Measurements from ENCODE around the gene NPBWR2.
A peak's percentile ranks its signal among the peaks of the same experiment; 100 is the strongest.

NPBWR2 gene

DNA sequence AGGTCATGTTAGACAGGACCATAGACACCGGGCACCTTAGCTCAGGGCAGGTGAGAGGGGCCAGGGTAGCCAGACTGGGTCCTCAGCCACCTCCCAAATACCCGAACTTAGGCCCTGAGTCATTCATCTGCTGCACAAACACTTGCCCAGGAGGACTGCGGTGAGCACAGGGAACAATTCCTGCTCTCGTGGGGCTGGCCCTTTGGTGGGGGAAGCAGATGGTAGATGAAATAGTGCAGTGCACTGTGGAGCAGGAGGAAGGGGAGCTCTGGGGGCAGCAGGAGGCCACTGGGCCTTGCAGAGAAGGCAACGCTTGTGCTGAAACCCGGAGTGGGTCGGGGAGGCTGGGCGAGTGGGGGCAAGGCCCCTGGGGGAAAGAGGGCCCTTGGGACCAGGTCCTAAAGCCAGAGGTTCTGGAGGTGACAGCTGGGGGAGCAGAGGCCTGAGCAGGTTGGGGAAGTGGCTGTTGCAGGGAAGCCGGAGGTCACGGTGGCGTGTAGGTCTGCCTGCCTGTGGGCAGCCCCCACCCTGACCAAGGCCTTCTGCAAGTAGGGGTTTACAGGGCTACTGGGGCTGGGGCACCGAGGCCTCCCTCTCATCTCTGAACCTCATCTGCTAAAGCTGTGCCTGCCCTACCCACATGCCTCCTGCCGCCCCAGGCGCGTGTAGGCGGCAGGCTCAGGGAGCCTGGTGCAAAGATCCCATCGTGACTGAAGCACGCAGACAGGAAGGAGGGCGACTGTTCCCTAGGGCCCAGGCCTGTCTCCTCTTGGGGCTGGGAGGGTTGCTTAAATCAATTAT is 4.7 kb upstream of the NPBWR2 start:
- in situ Hi-C loops (cut with MboI; ENCODE audit: low sequenced_read_pairs, unreplicated experiment), result no loop called here
- TF ChIP-seq, protein P1, sequence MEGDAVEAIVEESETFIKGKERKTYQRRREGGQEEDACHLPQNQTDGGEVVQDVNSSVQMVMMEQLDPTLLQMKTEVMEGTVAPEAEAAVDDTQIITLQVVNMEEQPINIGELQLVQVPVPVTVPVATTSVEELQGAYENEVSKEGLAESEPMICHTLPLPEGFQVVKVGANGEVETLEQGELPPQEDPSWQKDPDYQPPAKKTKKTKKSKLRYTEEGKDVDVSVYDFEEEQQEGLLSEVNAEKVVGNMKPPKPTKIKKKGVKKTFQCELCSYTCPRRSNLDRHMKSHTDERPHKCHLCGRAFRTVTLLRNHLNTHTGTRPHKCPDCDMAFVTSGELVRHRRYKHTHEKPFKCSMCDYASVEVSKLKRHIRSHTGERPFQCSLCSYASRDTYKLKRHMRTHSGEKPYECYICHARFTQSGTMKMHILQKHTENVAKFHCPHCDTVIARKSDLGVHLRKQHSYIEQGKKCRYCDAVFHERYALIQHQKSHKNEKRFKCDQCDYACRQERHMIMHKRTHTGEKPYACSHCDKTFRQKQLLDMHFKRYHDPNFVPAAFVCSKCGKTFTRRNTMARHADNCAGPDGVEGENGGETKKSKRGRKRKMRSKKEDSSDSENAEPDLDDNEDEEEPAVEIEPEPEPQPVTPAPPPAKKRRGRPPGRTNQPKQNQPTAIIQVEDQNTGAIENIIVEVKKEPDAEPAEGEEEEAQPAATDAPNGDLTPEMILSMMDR (IDR thresholded peaks at IDR 0.05; ENCODE audit: borderline replicate concordance, control extremely low read depth, extremely low read depth, insufficient read depth, missing control alignments), result no peak
- no peak for DNase-seq (ENCODE audit: low spot score)

DNA sequence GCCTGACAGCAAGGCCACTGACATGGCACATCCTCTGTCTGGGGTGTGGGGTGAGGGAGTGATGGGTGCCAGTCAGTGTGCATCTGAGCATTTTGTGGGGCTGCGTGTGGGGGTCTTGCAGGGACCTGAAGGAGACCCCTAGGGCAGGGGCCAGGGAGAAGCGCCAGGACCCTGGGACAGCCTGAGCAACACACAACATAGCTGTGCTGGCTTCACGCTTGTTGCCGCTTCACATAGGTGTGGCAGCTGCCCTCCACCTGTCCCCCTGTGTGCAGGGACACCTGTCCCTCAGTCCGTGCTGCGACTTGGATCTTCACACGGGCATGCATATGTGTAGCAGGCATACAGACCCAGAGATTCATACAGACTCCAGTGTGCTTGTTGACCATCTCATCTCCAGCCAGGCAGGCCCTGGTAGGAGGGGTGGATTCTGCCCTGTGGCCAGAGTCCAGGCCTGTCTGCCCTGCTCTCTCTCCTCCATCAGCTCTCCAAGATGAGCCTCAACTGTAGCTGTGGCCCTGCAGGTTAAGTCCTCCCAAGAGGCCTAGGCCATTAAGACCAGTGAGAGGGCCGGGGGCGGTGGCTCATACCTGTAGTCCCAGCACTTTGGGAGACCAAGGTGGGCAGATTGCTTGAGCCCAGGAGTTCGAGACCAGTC is 3.2 kb upstream of the NPBWR2 start:
- TF ChIP-seq, protein P1 (IDR thresholded peaks at IDR 0.05; ENCODE audit: borderline replicate concordance, control extremely low read depth, extremely low read depth, insufficient read depth, missing control alignments), result no peak
- in situ Hi-C loops (cut with MboI; ENCODE audit: low sequenced_read_pairs, unreplicated experiment), result no loop called here
- no peak for DNase-seq (ENCODE audit: low spot score)

- DNase-seq (ENCODE audit: low spot score), result no peak
- TF ChIP-seq, protein P1 (IDR thresholded peaks at IDR 0.05; ENCODE audit: borderline replicate concordance, control extremely low read depth, extremely low read depth, insufficient read depth, missing control alignments), result no peak
- in situ Hi-C loops (cut with MboI; ENCODE audit: low sequenced_read_pairs, unreplicated experiment), result no loop called here
Observed at GRCh38 chr20:64109831-64110391, 2.5 kb upstream of the NPBWR2 start.

GRCh38 chr20:64108731-64109681 is 1.6 kb upstream of the NPBWR2 start:
- no peak for DNase-seq (ENCODE audit: low spot score)
- in situ Hi-C loops (cut with MboI; ENCODE audit: low sequenced_read_pairs, unreplicated experiment), result no loop called here
- TF ChIP-seq, protein P1 (IDR thresholded peaks at IDR 0.05; ENCODE audit: borderline replicate concordance, control extremely low read depth, extremely low read depth, insufficient read depth, missing control alignments), result no peak

GRCh38 chr20:64107736-64108457 is 532 bp upstream of the NPBWR2 start:
- peak; percentile 72 for DNase-seq (ENCODE audit: low spot score)
- in situ Hi-C loops (cut with MboI; ENCODE audit: low sequenced_read_pairs, unreplicated experiment), result no loop called here

More at GRCh38 chr20:64107736-64108457, 532 bp upstream of the NPBWR2 start:
- TF ChIP-seq, protein P1 (IDR thresholded peaks at IDR 0.05; ENCODE audit: borderline replicate concordance, control extremely low read depth, extremely low read depth, insufficient read depth, missing control alignments), result no peak

Data from GM13976 (cell line).